ENCODE measurements around the gene VGLL2. TPM values are rescaled to one million over a fixed set of nuclear protein-coding genes. Genes with fewer than 3 reads are reported as not detected.

VGLL2 gene
- total RNA-seq, 2 donors from 2014 or later, result 0.28 TPM; not detected in 1

- Histone ChIP-seq H3K9me3 (no peaks in the 10 kb centered on the region), H3K27ac (no peak overlapping the region), H3K4me3 (no peak overlapping the region), H3K27me3 (replicated peaks; ENCODE audit: insufficient read depth) (peaks cover 8% of the 10 kb centered on the region), H3K36me3 (no peaks in the 10 kb centered on the region), H3K4me1 (replicated peaks) (no peaks in the 10 kb centered on the region)
- TF ChIP-seq CTCF (IDR thresholded peaks at IDR 0.05) (no peak), POLR2AphosphoS5 (IDR thresholded peaks at IDR 0.05) (no peak), POLR2A (IDR thresholded peaks at IDR 0.05) (no peak)
- DNase-seq (ENCODE audit: low spot score), result no peak
- intact Hi-C loops (cut with DNase I), result no loop called here
- 67% methylated on average over 5 of the region's 5 CpGs for WGBS
Observed at GRCh38 chr6:117275711-117276110, 10.4 kb downstream of the VGLL2 start.

- Histone ChIP-seq H3K4me3 (no peak overlapping the region), H3K36me3 (no peaks in the 10 kb centered on the region), H3K27me3 (replicated peaks; ENCODE audit: insufficient read depth) (peaks cover under 1% of the 10 kb centered on the region), H3K4me1 (replicated peaks) (no peaks in the 10 kb centered on the region), H3K27ac (no peak overlapping the region), H3K9me3 (no peaks in the 10 kb centered on the region)
- no peak for TF ChIP-seq POLR2AphosphoS5 (IDR thresholded peaks at IDR 0.05)
- no peak for TF ChIP-seq CTCF (IDR thresholded peaks at IDR 0.05)
- no peak for TF ChIP-seq POLR2A (IDR thresholded peaks at IDR 0.05)
- WGBS, result 84% methylated on average over 10 of the region's 10 CpGs
- no peak for DNase-seq (ENCODE audit: low spot score)
- intact Hi-C loops (cut with DNase I), result no loop called here
Observed at GRCh38 chr6:117276778-117277316, 11.5 kb downstream of the VGLL2 start.

GRCh38 chr6:117280922-117281321 lies 15.6 kb downstream of the VGLL2 start:
- no peak overlapping the region for H3K27ac ChIP-seq
- no peaks in the 10 kb centered on the region for H3K36me3 ChIP-seq
- TF ChIP-seq POLR2AphosphoS5 (IDR thresholded peaks at IDR 0.05) (no peak), POLR2A (IDR thresholded peaks at IDR 0.05) (no peak), CTCF (IDR thresholded peaks at IDR 0.05) (no peak)
- no peaks in the 10 kb centered on the region for H3K4me1 ChIP-seq (replicated peaks)
- H3K4me3 ChIP-seq, result no peak overlapping the region
- WGBS, result 67% methylated on average over 3 of the region's 3 CpGs
- no peak for DNase-seq (ENCODE audit: low spot score)
- H3K27me3 ChIP-seq (replicated peaks; ENCODE audit: insufficient read depth), result no peaks in the 10 kb centered on the region
- intact Hi-C loops (cut with DNase I), result no loop called here
- no peaks in the 10 kb centered on the region for H3K9me3 ChIP-seq

- Histone ChIP-seq H3K27ac (no peak overlapping the region), H3K27me3 (replicated peaks; ENCODE audit: insufficient read depth) (no peaks in the 10 kb centered on the region), H3K9me3 (no peaks in the 10 kb centered on the region), H3K4me1 (replicated peaks) (no peaks in the 10 kb centered on the region), H3K4me3 (no peak overlapping the region), H3K36me3 (no peaks in the 10 kb centered on the region)
- TF ChIP-seq CTCF (IDR thresholded peaks at IDR 0.05) (no peak), POLR2A (IDR thresholded peaks at IDR 0.05) (no peak), POLR2AphosphoS5 (IDR thresholded peaks at IDR 0.05) (no peak)
- WGBS, result 65% methylated on average over 3 of the region's 3 CpGs
- intact Hi-C loops (cut with DNase I), result no loop called here
- DNase-seq (ENCODE audit: low spot score), result no peak
Observed at GRCh38 chr6:117288083-117288715, 22.8 kb downstream of the VGLL2 start.
